ENCODE results near the gene SRC. TPM values are rescaled to one million over a fixed set of nuclear protein-coding genes. Genes with fewer than 3 reads are reported as not detected.

Gene SRC
- total RNA-seq, 1 donor from 2014 or later = 72.7 TPM

GRCh38 chr20:37418591-37419109 lies 72.7 kb downstream of the SRC start:
- no peak for DNase-seq
- Mint-ChIP-seq H3K4me3 (no peak overlapping the region), H3K9me3 (no peaks in the 10 kb centered on the region), H3K4me1 (no peaks in the 10 kb centered on the region), H3K27me3 (peaks cover 13% of the 10 kb centered on the region), H3K27ac (no peak overlapping the region), H3K36me3 (ENCODE audit: low read depth) (no peaks in the 10 kb centered on the region)
- POLR2A ChIA-PET = no interaction called here
- no peak for ATAC-seq (ENCODE audit: low read depth)
- TF ChIP-seq CTCF (IDR thresholded peaks at IDR 0.05) = no peak
- CTCF ChIA-PET = no interaction called here
- intact Hi-C loops (cut with micrococcal nuclease) = no loop called here

- Mint-ChIP-seq H3K4me1 (no peaks in the 10 kb centered on the region), H3K27ac (no peak overlapping the region), H3K36me3 (ENCODE audit: low read depth) (no peaks in the 10 kb centered on the region), H3K27me3 (peaks cover 19% of the 10 kb centered on the region), H3K4me3 (no peak overlapping the region), H3K9me3 (no peaks in the 10 kb centered on the region)
- ChIA-PET POLR2A (no interaction called here), CTCF (no interaction called here)
- no peak for ATAC-seq (ENCODE audit: low read depth)
- intact Hi-C loops (cut with micrococcal nuclease) = no loop called here
- DNase-seq = no peak
- no peak for TF ChIP-seq CTCF (IDR thresholded peaks at IDR 0.05)
These were observed 73.4 kb downstream of the SRC start for GRCh38 chr20:37419307-37419706.

- H3K27ac Mint-ChIP-seq = no peak overlapping the region
- ATAC-seq (ENCODE audit: low read depth) (no peak), DNase-seq (no peak)
- POLR2A ChIA-PET = no interaction called here
- H3K36me3 Mint-ChIP-seq (ENCODE audit: low read depth) = no peaks in the 10 kb centered on the region
- CTCF ChIA-PET = no interaction called here
- H3K4me3 Mint-ChIP-seq = no peak overlapping the region
- no peak for TF ChIP-seq CTCF (IDR thresholded peaks at IDR 0.05)
- H3K4me1 Mint-ChIP-seq = no peaks in the 10 kb centered on the region
- no peaks in the 10 kb centered on the region for H3K9me3 Mint-ChIP-seq
- H3K27me3 Mint-ChIP-seq = peaks cover 24% of the 10 kb centered on the region
- intact Hi-C loops (cut with micrococcal nuclease) = no loop called here
These were observed 74.0 kb downstream of the SRC start for GRCh38 chr20:37419774-37420542.

DNA sequence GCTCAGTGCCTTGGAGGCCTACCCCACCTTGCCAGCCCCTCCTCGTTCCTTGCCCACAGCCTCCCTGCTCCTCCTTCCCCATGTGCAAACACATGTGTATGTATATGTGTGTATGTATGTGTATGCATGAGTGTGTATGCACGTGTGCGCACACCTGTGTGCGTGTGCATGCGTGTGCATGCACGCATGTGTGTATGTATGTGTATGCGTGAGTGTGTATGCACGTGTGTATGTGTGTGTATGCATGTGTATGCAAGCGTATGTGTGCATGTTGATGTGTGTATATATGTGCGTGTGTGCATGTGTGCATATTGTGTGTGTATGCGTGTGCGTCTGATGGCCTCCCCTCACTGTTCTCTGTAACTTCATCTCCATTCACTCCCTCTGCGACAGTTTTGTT lies 74.7 kb downstream of the SRC start:
- no peak overlapping the region for H3K4me3 Mint-ChIP-seq
- H3K36me3 Mint-ChIP-seq (ENCODE audit: low read depth) = no peaks in the 10 kb centered on the region
- H3K4me1 Mint-ChIP-seq = no peaks in the 10 kb centered on the region
- H3K9me3 Mint-ChIP-seq = no peaks in the 10 kb centered on the region
- no peak overlapping the region for H3K27ac Mint-ChIP-seq
- CTCF ChIA-PET = no interaction called here
- intact Hi-C loops (cut with micrococcal nuclease) = no loop called here
- DNase-seq = no peak
- no peak for TF ChIP-seq CTCF (IDR thresholded peaks at IDR 0.05)
- POLR2A ChIA-PET = no interaction called here
- H3K27me3 Mint-ChIP-seq = peaks cover 29% of the 10 kb centered on the region
- ATAC-seq (ENCODE audit: low read depth) = no peak

DNA sequence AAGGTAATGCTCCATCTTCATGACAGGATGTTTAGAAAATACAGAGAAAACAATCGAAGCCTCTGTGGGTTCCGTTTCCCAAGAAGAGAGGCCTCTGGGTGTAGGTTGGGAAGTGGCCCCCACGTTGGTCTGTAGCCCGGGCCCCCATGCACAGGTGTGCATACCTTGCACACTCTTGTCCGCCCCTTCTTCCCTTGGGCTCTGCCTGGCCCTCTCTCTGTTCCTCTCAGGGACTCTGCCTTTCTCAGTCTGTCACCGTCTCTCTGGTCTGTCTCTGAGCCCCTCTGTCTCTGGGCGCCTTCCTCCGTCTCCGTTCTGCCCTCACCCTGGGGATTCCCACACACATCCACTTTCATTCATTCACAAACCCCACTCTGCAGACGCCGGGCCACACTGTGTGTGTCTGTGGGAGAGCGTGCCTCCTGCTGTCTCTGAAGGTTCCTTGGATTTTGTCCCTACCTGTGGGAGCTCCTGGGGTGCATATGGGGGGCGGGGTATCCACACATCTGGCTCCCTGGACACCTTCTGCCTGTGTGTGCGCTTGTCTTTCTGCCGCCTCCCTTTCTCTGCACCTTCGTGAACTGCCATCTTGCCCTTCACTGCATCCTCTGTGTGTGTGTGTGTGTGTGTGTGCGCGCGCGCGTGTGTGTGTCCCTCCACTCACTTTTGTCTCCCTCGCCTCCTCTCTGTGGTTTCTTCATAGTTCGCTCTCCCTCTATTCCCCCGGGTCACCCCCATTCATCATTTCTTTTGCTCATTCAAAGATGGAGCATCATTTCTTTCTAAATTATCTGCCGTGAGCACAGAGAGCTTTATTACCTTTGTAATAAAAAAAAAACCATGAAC lies 75.3 kb downstream of the SRC start:
- H3K4me1 Mint-ChIP-seq = no peaks in the 10 kb centered on the region
- ChIA-PET POLR2A (interaction anchor here (0.6 kb wide), 1 partner anchor 105 kb away, joined by 3 read pairs; no protein-coding TSS in a partner anchor), CTCF (no interaction called here)
- H3K27me3 Mint-ChIP-seq = peaks cover 29% of the 10 kb centered on the region
- H3K36me3 Mint-ChIP-seq (ENCODE audit: low read depth) = no peaks in the 10 kb centered on the region
- H3K4me3 Mint-ChIP-seq = no peak overlapping the region
- no peak for ATAC-seq (ENCODE audit: low read depth)
- intact Hi-C loops (cut with micrococcal nuclease) = no loop called here
- H3K9me3 Mint-ChIP-seq = no peaks in the 10 kb centered on the region
- DNase-seq = no peak
- no peak for TF ChIP-seq CTCF (IDR thresholded peaks at IDR 0.05)
- H3K27ac Mint-ChIP-seq = no peak overlapping the region
